Right atrium auricular region (tissue), 2 donors: ENCODE results near the gene MOK. TPM values are rescaled to one million over a fixed set of nuclear protein-coding genes. Genes with fewer than 3 reads are reported as not detected.

Experiments
- DNase-seq: peaks from one replicate; pipeline ENCODE4 v3.0.0-alpha.2; 2019; ENCODE audit warnings: low spot score
- H3K27ac ChIP-seq, 2 donors: fragments of 200-600 bp; sonication (generic); 1 replicate in 1 of 2; 2 replicates in 1 of 2; pipeline ENCODE4 v1.5.1; 2016 to 2019
- H3K27me3 ChIP-seq, 2 donors: fragments of 200-600 bp; sonication (generic); one replicate each; pipeline versions ENCODE4 v1.5.1 to v1.6.0; 2017 to 2019
- H3K36me3 ChIP-seq: fragments of 200-600 bp; sonication (generic); one replicate; pipeline ENCODE4 v1.5.1; 2016
- H3K4me1 ChIP-seq, 2 donors: fragments of 200-600 bp; sonication (generic); one replicate each; pipeline versions ENCODE4 v1.5.1 to v1.6.0; 2017 to 2019
- H3K4me3 ChIP-seq, 2 donors: fragments of 200-600 bp; sonication (generic); 1 replicate in 1 of 2; 2 replicates in 1 of 2; pipeline ENCODE4 v1.5.1; 2017 to 2019; ENCODE audit warnings: mild to moderate bottlenecking in 1 of 2, moderate library complexity in 1 of 2
- H3K9me3 ChIP-seq, 2 donors: fragments of 200-600 bp; sonication (generic); one replicate each; pipeline ENCODE4 v1.5.1; 2019
- CTCF ChIP-seq, 2 donors: fragments of 200-600 bp; sonication (generic); IDR thresholded peaks; one replicate each; pipeline ENCODE4 v1.5.1; 2019; ENCODE audit warnings: antibody characterized with exemption in 2 of 2
- total RNA-seq, 2 donors: library from RNA; depleted of rRNA; stranded (reverse); fragments of >200 nt; gene quantifications; one replicate each; pipeline ENCODE4 v1.1.0, GENCODE V29; 2016

Gene MOK
- total RNA-seq, 2 donors from 2014 or later: 10.1 to 22.9 TPM

GRCh38 chr14:102230481-102231210 lies 74.3 kb downstream of the MOK start:
- Histone ChIP-seq H3K27ac (no peak overlapping the region), H3K4me1 (peaks cover 0 to 9% of the 10 kb centered on the region in 2 donors), H3K36me3 (peaks cover 13% of the 10 kb centered on the region), H3K4me3 (no peak overlapping the region), H3K9me3 (no peaks in the 10 kb centered on the region), H3K27me3 (no peaks in the 10 kb centered on the region)
- TF ChIP-seq CTCF (IDR thresholded peaks at IDR 0.05): no peak
- no peak for DNase-seq

- peaks cover 0 to 4% of the 10 kb centered on the region in 2 donors for H3K4me1 ChIP-seq
- H3K36me3 ChIP-seq: peaks cover 13% of the 10 kb centered on the region
- H3K4me3 ChIP-seq: no peak overlapping the region
- no peak overlapping the region for H3K27ac ChIP-seq
- H3K9me3 ChIP-seq: no peaks in the 10 kb centered on the region
- no peaks in the 10 kb centered on the region for H3K27me3 ChIP-seq
- TF ChIP-seq CTCF (IDR thresholded peaks at IDR 0.05): no peak
- DNase-seq: no peak
Observed at GRCh38 chr14:102229739-102230092, 75.2 kb downstream of the MOK start.

DNA sequence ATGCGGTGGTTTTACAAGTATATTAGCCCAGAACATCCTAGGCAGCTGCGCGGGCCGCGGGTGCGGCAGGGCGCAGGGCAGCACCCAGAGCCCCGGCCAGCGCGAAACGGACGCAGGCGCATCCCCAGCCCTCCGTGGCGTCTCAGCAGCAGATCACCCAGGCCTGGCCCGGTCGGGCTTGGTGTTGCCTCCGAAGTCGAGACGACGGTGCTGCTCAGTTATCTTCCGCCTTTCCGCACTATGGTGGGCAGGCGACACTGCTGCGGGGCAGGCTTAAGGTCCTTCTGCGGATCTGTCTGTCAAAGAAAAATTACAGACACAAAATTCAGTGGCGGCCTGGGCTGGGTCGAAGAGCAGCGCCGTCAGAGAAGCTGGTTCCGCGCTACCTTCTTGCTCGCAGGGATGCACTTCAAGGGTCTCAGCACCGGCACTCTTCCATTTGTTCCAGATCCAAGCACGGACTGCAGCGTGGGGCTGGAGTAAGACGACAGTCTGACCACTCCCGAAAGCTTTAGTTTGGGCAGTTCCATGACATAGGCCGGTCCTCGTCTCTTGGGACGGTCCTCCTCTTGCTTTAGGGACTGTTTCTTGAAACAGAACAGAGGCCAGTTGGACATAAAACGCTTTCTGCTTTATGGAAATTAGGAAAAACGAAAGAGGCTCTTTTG lies 75.8 kb downstream of the MOK start:
- DNase-seq: no peak
- H3K27me3 ChIP-seq: no peaks in the 10 kb centered on the region
- H3K36me3 ChIP-seq: peaks cover 13% of the 10 kb centered on the region
- TF ChIP-seq CTCF (IDR thresholded peaks at IDR 0.05): no peak
- no peak overlapping the region for H3K4me3 ChIP-seq
- H3K4me1 ChIP-seq: peaks cover 0 to 3% of the 10 kb centered on the region in 2 donors
- H3K9me3 ChIP-seq: no peaks in the 10 kb centered on the region
- no peak overlapping the region for H3K27ac ChIP-seq

DNA sequence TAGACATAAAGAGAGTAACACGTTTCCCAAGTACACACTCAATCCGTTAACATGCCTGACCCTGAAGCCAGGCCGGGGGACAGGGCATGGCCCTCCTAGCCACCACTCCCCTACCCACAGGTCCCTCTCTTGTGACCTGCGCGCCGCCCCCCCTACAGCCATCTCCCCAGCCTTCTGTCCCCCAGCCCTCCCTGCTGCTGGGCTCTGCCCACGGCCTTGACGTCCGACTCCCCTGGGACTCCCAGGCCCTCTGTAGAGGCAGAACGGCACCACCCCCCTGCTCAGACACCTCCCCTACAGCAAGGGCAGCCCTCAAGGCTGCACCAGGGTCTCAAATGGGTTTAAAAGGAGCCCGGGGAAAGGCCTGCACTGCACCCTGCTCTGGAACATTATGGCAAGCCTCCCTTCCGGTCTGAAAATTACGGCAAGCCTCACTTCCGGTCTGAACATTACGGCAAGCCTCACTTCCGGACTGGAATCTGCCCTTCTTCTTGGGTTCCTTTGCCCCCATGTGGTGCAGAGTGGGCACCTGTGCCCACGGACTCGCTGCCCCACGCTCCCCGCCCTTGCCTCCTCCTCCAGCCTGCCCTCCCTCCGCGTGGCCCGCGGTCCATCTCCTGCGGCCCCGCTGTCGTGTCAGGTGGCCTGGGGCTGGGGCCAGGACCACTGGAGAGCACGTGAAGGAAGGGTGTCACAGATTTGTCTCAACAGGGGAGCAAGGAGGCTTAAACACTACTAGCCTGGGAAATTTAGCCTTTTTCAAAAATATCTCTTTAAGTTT lies 77.6 kb downstream of the MOK start:
- H3K27me3 ChIP-seq: no peaks in the 10 kb centered on the region
- no peaks in the 10 kb centered on the region for H3K9me3 ChIP-seq
- peaks cover 0 to 3% of the 10 kb centered on the region in 2 donors for H3K4me1 ChIP-seq
- no peak for DNase-seq
- peaks cover 7% of the 10 kb centered on the region for H3K36me3 ChIP-seq
- H3K27ac ChIP-seq: no peak overlapping the region
- peak overlapping the region in 1 of 2 donors; percentile 5 for H3K4me3 ChIP-seq
- no peak for TF ChIP-seq CTCF (IDR thresholded peaks at IDR 0.05)

GRCh38 chr14:102226356-102227125 lies 78.4 kb downstream of the MOK start:
- TF ChIP-seq CTCF (IDR thresholded peaks at IDR 0.05): no peak
- Histone ChIP-seq H3K9me3 (no peaks in the 10 kb centered on the region), H3K27ac (no peak overlapping the region), H3K27me3 (no peaks in the 10 kb centered on the region), H3K4me1 (peaks cover 0 to 3% of the 10 kb centered on the region in 2 donors), H3K4me3 (no peak overlapping the region), H3K36me3 (peaks cover 5% of the 10 kb centered on the region)
- no peak for DNase-seq
